B cell (primary cell): Measurements from ENCODE around the gene PTPN14. TPM values are rescaled to one million over a fixed set of nuclear protein-coding genes. Genes with fewer than 3 reads are reported as not detected.

ENCODE experiments used
- ATAC-seq: fragments of 200-7000 bp; cut with Tn5 transposase; one replicate; pipeline ENCODE4 v1.10.0; 2021; ENCODE audit warnings: low read depth, mild to moderate bottlenecking, moderate number of reproducible peaks, moderate library complexity
- CTCF ChIA-PET: fragments of 350-600 bp; sonication (Branson Sonifier 250); formaldehyde crosslinking; loops from one replicate; lab custom pipeline; 2021; ENCODE audit warnings: antibody characterized with exemption, inconsistent platforms; lab: Charles Lee
- POLR2A ChIA-PET: fragments of 350-600 bp; sonication (Branson Sonifier 250); formaldehyde crosslinking; loops from one replicate; lab custom pipeline; 2021; ENCODE audit warnings: antibody characterized with exemption; lab: Charles Lee
- DNase-seq: peaks from one replicate; pipeline ENCODE4 v3.0.0; 2013
- H2AFZ ChIP-seq: 2 replicates; pipeline ENCODE4 v1.6.1; 2012; ENCODE audit warnings: mild to moderate bottlenecking, low read depth, low read length; ENCODE audit not compliant: insufficient read depth, poor library complexity, severe bottlenecking
- H3K27ac ChIP-seq, 2 donors: 1 replicate in 1 of 2; 2 replicates in 1 of 2; pipeline ENCODE4 v1.5.1; 2012 to 2013; ENCODE audit warnings: low read length in 2 of 2, mild to moderate bottlenecking in 2 of 2, moderate library complexity in 1 of 2
- H3K27me3 ChIP-seq, 4 experiments: fragments of 200-600 bp in 1 of 4; sonication (generic) in 1 of 4; replicated peaks in 1 of 4; 1 replicate in 2 of 4; 2 replicates in 2 of 4; pipeline versions ENCODE4 v1.6.1 to v1.7.0; 2013 to 2016; ENCODE audit warnings: low read length in 3 of 4, mild to moderate bottlenecking in 2 of 4, mixed read lengths in 1 of 4, moderate library complexity in 1 of 4; ENCODE audit not compliant: insufficient read depth in 4 of 4, control insufficient read depth in 3 of 4; ENCODE audit errors: control extremely low read depth in 1 of 4
- H3K36me3 ChIP-seq, 2 experiments: replicated peaks in 1 of 2; 1 replicate in 1 of 2; 2 replicates in 1 of 2; pipeline versions ENCODE4 v1.6.1 to v1.7.1; 2013; ENCODE audit warnings: low read length in 1 of 2; ENCODE audit not compliant: insufficient read depth in 2 of 2, control insufficient read depth in 1 of 2; ENCODE audit errors: control extremely low read depth in 1 of 2, extremely low read depth in 1 of 2
- H3K4me1 ChIP-seq, 2 donors: fragments of 200-600 bp in 1 of 2; sonication (generic) in 1 of 2; 1 replicate in 1 of 2; 2 replicates in 1 of 2; pipeline versions ENCODE4 v1.5.1 to v1.6.1; 2013 to 2017; ENCODE audit warnings: low read length in 2 of 2; ENCODE audit not compliant: control insufficient read depth in 2 of 2, insufficient read depth in 2 of 2
- H3K4me2 ChIP-seq: replicated peaks from 2 replicates; pipeline ENCODE3; 2012; ENCODE audit warnings: mild to moderate bottlenecking, low read depth, low read length; ENCODE audit not compliant: poor library complexity, severe bottlenecking
- H3K4me3 ChIP-seq, 5 experiments: fragments of 200-600 bp in 1 of 5; sonication (generic) in 1 of 5; 1 replicate in 3 of 5; 2 replicates in 2 of 5; pipeline versions ENCODE4 v1.5.1 to v1.7.0; 2011 to 2016; ENCODE audit warnings: low read length in 4 of 5, mild to moderate bottlenecking in 4 of 5, low read depth in 2 of 5, control low read depth in 1 of 5, moderate library complexity in 1 of 5; ENCODE audit not compliant: insufficient read depth in 1 of 5; ENCODE audit errors: control extremely low read depth in 1 of 5, extremely low read depth in 1 of 5
- H3K79me2 ChIP-seq: fragments of 200-600 bp; sonication (generic); one replicate; pipeline ENCODE4 v1.6.0; 2016; ENCODE audit warnings: low read length; ENCODE audit not compliant: control insufficient read depth, insufficient read depth
- H3K9ac ChIP-seq: fragments of 200-600 bp; sonication (generic); 2 replicates; pipeline ENCODE4 v1.6.1; 2017; ENCODE audit warnings: mild to moderate bottlenecking, low read length, moderate library complexity
- H3K9me3 ChIP-seq, 3 donors: one replicate each; pipeline versions ENCODE4 v1.6.1 to v1.7.1; 2013; ENCODE audit warnings: low read length in 2 of 3; ENCODE audit not compliant: control insufficient read depth in 2 of 3, insufficient read depth in 1 of 3; ENCODE audit errors: control extremely low read depth in 1 of 3
- H4K20me1 ChIP-seq: 2 replicates; pipeline ENCODE4 v1.6.0; 2012; ENCODE audit warnings: mild to moderate bottlenecking, low read length; ENCODE audit not compliant: insufficient read depth, control insufficient read depth, poor library complexity, severe bottlenecking
- H3K27ac Mint-ChIP-seq: one replicate; pipeline ENCODE4 v1.8.0; 2021; ENCODE audit warnings: mixed read lengths
- H3K27me3 Mint-ChIP-seq: one replicate; pipeline ENCODE4 v1.8.0; 2021; ENCODE audit warnings: mixed read lengths
- H3K4me1 Mint-ChIP-seq: one replicate; pipeline ENCODE4 v1.8.0; 2021; ENCODE audit warnings: mixed read lengths
- H3K4me3 Mint-ChIP-seq: one replicate; pipeline ENCODE4 v1.8.0; 2021; ENCODE audit warnings: mixed read lengths
- H3K9me3 Mint-ChIP-seq: one replicate; pipeline ENCODE4 v1.8.0; 2022; ENCODE audit warnings: mixed read lengths; ENCODE audit not compliant: insufficient read depth
- CTCF ChIP-seq: fragments of 200-600 bp; IDR thresholded peaks from one replicate; pipeline ENCODE4 v1.8.0; 2022; ENCODE audit warnings: antibody characterized with exemption, mild to moderate bottlenecking
- EZH2 ChIP-seq: IDR thresholded peaks from 2 replicates; pipeline ENCODE4 v1.6.1; 2012; ENCODE audit warnings: borderline replicate concordance, low read depth, mild to moderate bottlenecking, moderate library complexity, low read length; ENCODE audit not compliant: insufficient read depth, poor library complexity, severe bottlenecking
- WGBS: methylation state at CpG from one replicate; pipeline ENCODE4 v1.1.5; 2013; ENCODE audit warnings: missing lambda C conversion rate; ENCODE audit not compliant: insufficient coverage; 5-methylcytosine and 5-hydroxymethylcytosine counted together
- intact Hi-C: fragments of 100-400 bp; cut with micrococcal nuclease; formaldehyde crosslinking; loops from one replicate; pipeline ENCODE4 v1.10.0; 2022
- polyA plus RNA-seq: library from polyadenylated mRNA; depleted of rRNA; stranded (reverse); fragments of >200 nt; gene quantifications from 2 replicates; pipeline ENCODE4 v1.2.3, GENCODE V29; 2012
- total RNA-seq, 2 donors: library from RNA; stranded (reverse); fragments of 120-200 nt in 1 of 2; gene quantifications; 1 replicate in 1 of 2; 2 replicates in 1 of 2; pipeline versions ENCODE4 v1.2.3 to v1.2.4, GENCODE V29; 2013 to 2022

The PTPN14 gene
- total and polyA plus RNA-seq, 2 donors (not counting 1 experiment from before 2014, with no cell fraction given), result under 0.01 TPM; not detected in 1

GRCh38 chr1:214475331-214475730, 76.1 kb downstream of the PTPN14 start:
- ATAC-seq (no peak), DNase-seq (no peak)
- Histone ChIP-seq H3K36me3 (no peaks in the 10 kb centered on the region), H3K79me2 (no peaks in the 10 kb centered on the region), H3K4me2 (no peak overlapping the region), H4K20me1 (no peaks in the 10 kb centered on the region), H3K4me1 (no peaks in the 10 kb centered on the region), H3K27me3 (peaks cover 0 to 2% (median 0%) of the 10 kb centered on the region in 4 experiments), H2AFZ (no peak overlapping the region), H3K9ac (no peak overlapping the region), H3K27ac (no peak overlapping the region), H3K4me3 (no peak overlapping the region), H3K9me3 (no peaks in the 10 kb centered on the region)
- ChIA-PET CTCF (interaction anchor here (0.5 kb wide), 1 partner anchor 549 kb away, joined by 5 read pairs; no protein-coding TSS in a partner anchor), POLR2A (no interaction called here)
- Mint-ChIP-seq H3K27me3 (peaks cover 12% of the 10 kb centered on the region), H3K4me1 (no peaks in the 10 kb centered on the region), H3K4me3 (no peak overlapping the region), H3K9me3 (no peaks in the 10 kb centered on the region), H3K27ac (no peak overlapping the region)
- TF ChIP-seq CTCF (no peak), EZH2 (no peak)
- intact Hi-C loops, result no loop called here
- WGBS, result 100% methylated on average over 2 of the region's 2 CpGs

- intact Hi-C loops, result no loop called here
- Histone ChIP-seq H3K79me2 (no peaks in the 10 kb centered on the region), H4K20me1 (no peaks in the 10 kb centered on the region), H3K9me3 (no peaks in the 10 kb centered on the region), H3K27me3 (no peaks in the 10 kb centered on the region), H3K9ac (no peak overlapping the region), H3K4me1 (no peaks in the 10 kb centered on the region), H3K4me2 (no peak overlapping the region), H3K27ac (no peak overlapping the region), H3K36me3 (no peaks in the 10 kb centered on the region), H3K4me3 (no peak overlapping the region), H2AFZ (no peak overlapping the region)
- ChIA-PET POLR2A (no interaction called here), CTCF (no interaction called here)
- DNase-seq (no peak), ATAC-seq (no peak)
- Mint-ChIP-seq H3K4me3 (no peak overlapping the region), H3K9me3 (no peaks in the 10 kb centered on the region), H3K27me3 (peaks cover 12% of the 10 kb centered on the region), H3K27ac (no peak overlapping the region), H3K4me1 (no peaks in the 10 kb centered on the region)
- TF ChIP-seq CTCF (no peak), EZH2 (no peak)
- WGBS, result no CpG with 5 or more reads among the region's 3 CpGs
Observed at GRCh38 chr1:214474467-214474866, 76.9 kb downstream of the PTPN14 start.
